GM19438 (cell line): ENCODE results near the gene OR9A2.

Source experiments
- ATAC-seq: cut with Tn5 transposase; IDR thresholded peaks from one replicate; pipeline ENCODE4 v1.9.1; 2021; ENCODE audit warnings: low read depth; ENCODE audit not compliant: unreplicated experiment

OR9A2 gene, protein sequence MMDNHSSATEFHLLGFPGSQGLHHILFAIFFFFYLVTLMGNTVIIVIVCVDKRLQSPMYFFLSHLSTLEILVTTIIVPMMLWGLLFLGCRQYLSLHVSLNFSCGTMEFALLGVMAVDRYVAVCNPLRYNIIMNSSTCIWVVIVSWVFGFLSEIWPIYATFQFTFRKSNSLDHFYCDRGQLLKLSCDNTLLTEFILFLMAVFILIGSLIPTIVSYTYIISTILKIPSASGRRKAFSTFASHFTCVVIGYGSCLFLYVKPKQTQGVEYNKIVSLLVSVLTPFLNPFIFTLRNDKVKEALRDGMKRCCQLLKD

DNA sequence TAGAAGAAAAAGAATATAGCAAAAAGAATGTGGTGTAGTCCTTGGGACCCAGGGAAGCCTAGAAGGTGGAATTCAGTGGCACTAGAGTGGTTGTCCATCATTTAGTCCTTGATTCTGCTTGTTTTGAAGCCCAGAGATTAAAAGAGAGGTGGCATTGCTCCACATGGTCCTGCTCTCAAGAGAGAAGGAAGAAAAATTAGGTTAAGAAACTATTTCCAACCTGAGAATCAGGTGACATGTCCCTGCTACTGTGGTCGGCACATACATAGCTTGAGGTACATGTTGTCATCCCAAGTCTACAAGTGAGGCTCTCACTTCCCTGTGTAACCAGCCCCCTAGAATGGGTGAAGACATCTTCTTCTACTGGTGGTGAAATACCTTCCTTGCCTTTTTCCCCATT lies at the start of gene OR9A2:
Gene OR9A2 (minus strand): TSS at position 101 of the 400 bp plus-strand sequence. CDS start 0 bp downstream, at position 101.
- ATAC-seq = no peak

DNA sequence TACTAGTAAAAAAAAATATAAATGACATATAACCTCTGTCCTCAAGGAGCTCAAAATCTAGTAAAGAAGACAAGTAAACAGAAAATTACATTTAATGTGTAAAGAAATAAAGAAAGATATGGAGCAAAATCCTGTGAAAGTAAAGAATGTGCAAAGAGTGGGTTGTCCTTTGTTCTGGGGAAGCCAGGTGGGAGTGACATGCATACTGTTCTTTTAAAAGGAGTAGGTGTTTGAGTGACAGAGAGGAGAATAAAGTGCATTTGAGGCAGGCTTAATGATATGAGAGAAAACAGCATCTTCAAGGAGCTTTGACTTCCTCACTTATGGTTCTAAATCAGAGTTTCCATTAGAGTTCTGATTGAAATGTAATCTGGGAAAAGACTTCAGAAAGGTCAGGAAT lies 47.2 kb upstream of the OR9A2 start:
- ATAC-seq = no peak

DNA sequence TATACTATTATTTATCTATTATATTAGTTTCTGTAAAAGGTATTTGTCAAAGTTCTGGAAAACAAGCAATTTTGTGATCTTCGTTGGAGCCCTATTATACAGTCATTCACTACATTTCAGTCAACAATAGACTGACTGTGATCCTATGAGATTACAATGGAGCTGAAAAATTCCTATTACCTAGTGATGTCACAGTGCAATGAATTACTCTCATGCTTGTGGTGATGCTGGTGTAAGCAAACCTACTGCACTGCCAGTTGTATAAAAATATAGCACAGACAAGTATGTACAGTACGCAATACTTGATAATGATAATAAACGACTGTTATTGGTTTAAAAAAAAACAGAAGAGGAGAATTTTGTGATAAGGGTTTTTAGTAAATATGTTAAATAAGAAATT lies 46.6 kb upstream of the OR9A2 start:
- ATAC-seq = no peak

DNA sequence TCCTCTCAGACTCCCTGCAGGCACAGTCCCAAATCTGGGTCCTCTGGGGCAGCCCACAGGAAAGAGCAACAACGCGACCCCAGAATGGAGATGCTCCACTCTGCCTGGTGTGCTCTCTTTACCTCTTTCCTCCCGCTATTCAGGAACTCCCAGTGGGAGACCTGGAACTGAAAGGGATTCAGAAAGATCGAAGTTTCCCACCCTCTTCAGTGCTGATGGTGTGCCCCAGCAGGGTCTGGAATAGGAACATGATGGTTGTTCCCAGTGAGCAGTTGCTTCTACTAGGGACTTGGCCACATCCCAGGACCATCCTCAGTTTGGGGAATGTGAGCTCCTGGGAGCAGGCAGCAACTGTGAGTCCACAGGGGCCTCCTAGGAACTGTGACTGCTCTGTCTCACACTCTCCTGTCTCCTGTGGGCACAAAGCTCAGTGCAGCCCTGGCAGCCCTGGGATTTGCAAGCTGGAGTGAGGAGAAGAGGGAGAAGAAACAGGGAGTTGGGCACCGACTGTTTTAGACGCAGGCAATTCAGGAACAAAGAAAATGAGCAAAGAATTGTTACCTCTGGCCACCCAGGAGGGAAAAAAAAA lies 43.1 kb upstream of the OR9A2 start:
- no peak for ATAC-seq

DNA sequence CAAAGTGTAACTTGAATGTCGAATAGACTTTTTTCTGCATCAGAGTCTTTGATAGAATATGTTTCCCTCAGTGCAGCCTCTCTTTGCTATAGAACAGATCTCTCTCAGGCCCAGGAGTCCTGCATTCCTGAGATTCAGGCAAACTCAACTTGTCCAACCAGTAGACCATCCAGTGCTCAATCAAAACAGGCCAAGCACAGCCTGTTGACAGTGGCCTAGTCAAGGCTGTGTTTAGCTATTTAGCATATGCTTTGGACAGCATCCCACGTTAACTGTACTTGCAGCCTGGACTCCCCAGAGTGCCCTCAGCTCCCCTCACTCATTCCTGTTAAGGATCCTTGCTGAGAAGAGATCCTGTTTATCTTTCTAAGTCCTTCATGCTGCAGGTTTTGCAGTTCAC lies 41.5 kb upstream of the OR9A2 start:
- no peak for ATAC-seq

DNA sequence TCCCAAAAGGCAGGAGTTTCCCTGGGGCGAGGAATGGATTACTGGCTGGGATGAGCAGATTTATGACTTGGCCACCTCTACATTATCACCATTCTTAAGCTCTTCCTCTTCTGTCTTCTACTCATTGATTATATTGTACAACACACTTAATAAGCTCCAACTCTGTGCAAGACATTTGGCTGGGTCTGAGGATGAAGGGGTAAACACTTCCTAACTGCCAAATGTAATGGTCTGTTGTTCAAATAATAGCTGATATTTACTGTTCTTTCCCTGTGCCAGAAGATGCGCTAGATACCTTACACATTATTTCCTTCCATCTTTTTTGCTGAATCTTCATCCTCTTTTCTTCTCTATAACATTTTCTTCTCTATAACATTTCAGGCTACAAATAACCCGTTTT lies 36.8 kb upstream of the OR9A2 start:
- ATAC-seq = no peak

DNA sequence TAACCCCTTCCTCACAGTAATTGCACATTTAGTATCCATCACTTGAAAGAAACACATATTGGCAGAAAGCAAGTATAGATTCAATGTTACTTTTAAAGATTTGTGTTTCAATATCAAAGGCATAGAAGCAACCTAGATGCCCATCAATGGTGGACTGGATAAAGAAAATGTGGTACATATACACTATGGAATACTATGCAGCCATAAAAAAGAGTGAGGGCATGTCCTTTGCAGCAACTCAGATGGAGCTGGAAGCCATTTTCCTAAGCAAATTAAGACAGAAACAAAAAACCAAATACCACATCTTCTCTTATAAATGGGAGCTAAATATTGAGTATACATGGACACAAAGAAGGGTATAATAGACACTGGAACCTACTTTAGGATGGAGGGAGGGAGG lies 28.8 kb upstream of the OR9A2 start:
- no peak for ATAC-seq

DNA sequence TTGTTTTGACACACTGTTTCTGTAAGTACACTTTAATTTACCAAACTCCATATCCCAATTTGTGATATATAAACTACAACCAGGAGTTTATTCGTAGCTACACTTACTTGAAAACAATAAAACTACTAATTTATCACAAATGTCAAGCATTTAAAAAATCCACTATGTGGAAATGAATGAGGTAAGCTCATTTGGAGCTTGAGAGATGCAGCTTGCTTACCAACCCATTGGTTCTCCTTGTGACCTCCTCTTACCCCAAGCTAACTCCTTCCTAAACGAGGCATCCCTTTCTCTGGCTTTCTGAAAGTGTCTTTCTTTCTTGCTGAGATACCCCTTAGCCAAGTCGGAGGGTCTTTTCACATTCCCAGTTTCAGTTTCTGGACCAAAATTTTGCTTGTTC lies 27.7 kb upstream of the OR9A2 start:
- ATAC-seq = no peak

DNA sequence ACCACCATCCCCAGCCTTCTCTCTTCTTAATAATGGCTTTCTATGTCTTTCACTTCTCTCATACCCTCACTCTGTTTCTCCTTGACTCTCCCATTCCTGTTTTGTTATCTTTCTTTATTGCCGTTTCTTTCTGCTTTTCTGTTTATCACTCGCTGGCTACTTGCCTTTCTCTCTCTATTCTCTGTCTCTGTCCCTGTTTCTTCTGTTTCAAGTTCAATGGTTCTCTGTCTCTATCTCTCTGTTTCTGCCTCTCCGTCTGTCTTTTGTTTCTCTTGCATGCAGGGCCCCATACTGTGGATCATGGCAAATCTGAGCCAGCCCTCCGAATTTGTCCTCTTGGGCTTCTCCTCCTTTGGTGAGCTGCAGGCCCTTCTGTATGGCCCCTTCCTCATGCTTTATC lies 25.1 kb upstream of the OR9A2 start, which contains the start of gene OR6V1:
Gene OR6V1 (plus strand): TSS at position 301 of the 400 bp plus-strand sequence. CDS start 0 bp downstream, at position 301.
- no peak for ATAC-seq

DNA sequence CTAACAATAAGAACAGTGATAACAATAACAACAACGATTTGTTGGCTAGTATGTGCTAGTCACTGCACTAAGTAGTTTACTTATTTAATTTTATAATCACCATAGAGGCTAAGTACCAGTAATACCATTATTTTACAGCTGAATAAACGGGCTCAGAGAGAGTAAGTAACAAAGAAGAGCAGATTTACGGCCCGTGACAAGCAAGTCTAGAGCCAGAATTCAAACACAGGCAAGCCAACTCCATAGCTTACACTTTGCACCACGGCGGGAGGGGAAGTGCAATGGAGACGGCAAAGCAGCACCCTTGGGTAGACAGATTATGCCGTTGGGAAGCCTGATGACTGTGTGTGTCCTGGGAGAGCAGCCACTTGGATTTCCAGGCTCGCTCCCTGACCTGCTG lies 24.0 kb upstream of the OR9A2 start:
- no peak for ATAC-seq

DNA sequence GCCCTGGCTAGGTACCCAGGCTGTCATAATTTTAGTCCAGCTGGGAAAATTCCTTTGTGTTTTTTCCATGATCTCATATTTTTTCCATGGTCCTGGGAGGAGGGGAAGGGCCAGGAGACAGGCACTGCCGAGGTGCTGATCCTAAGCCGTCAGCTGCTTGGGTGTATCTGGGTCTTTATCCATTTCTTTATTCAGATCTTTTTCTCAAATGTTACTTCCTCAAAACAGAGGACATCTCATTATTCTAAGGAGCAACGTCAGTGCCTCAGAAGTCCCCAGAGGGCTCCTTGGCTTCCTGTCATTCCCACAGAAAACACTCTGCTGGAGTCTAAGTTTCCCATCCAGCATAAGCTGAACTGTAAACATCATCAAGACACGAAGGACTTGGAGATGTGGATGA lies 22.4 kb upstream of the OR9A2 start:
- no peak for ATAC-seq

DNA sequence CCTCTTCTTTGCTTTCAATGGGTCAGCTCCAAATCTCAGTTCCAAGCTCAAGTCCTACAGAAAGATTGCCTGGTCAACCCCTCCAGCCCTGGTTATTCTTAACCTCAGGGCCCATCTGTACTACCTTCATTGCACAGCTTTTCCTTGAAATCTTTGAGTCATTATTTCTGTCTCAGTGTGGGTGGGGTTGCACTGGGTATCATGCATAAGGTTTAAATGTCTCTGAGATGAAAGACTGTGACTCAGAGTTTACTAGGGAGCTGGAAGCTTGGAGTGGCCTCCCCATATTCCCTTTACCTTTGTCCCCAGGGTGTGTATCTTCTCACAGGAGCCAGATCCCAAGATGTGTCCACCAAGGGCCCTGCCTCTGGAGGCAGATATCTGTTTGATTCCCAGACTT lies 21.9 kb upstream of the OR9A2 start:
- ATAC-seq = no peak

DNA sequence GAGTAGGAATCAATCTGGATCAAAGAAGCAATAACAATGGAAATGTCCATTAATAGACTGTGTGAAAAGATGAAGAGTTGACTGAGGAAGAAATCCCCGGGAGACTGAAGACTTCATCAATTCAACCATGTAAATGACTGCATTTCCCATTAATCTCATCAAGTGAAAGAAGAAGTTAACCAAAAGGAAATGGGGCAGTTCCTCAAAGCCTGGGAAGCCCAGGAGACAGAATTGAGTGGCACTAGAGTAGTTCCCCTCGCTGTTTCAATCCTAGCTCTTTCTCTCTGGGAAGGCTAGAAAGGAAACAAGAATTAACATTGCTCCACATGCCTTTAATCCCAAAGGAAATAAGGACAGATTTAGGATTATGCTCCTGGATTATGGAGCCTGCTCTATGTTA lies 20.4 kb upstream of the OR9A2 start:
- no peak for ATAC-seq

DNA sequence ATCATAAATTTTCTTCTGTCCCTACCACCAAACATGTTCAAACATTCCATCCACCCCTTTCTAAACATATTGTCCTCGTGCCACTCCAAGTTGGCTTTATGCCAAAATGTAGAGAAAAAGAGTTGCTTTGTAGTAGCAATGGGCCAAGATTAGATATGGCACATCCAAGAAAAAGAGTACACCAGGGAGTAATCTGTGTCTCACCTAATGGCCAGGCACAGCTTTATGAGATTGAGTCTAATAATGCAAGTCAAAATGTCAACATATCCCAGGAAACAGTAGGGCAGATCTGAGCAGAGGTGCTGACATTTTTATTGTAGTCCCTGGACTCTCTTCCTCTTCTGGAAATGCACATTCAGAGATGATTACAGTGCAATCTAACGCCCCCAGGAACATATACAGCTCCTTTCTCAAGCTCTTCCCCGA lies 19.5 kb upstream of the OR9A2 start:
- ATAC-seq = no peak

DNA sequence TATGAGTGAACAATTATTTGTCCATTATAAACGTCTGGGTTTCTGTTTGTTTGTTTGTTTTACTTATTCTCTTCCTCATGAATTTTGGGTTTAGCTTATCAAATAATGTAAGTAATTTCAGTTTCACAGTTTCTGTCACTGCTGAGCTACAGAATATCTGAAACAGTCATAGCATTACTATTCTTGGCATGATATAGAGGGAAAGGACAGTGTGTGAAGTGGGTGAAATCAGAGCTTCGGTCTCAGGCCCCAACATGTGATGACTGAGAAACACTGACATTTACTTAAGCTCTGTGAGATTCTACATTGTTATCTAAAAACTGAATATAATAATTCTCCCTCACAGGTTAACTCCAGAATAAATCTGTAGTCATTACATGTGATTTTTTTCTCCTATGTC lies 16.5 kb upstream of the OR9A2 start:
- ATAC-seq = no peak

DNA sequence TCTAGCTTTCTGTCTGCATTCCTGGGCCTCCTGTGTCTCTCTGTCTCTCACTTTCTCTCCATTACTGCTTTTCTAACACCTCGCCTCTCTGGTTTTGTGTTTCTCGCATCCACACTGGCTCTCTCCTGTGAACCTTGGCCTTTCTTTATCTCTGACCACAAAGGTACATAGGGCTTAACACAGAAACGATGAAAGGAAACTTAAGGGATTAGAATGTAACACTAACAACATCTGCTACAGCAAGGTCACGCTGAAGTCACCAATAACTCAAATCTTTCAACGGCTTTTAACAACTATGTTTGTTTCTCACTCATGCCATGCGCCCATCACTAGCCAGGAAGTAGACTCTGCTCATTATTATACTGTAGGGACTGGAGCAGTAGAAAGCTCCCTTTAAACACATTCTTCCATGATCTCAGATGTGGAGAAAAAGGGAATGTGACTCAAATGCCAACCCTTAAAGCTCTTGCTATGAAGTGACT lies 15.9 kb upstream of the OR9A2 start:
- ATAC-seq = no peak

DNA sequence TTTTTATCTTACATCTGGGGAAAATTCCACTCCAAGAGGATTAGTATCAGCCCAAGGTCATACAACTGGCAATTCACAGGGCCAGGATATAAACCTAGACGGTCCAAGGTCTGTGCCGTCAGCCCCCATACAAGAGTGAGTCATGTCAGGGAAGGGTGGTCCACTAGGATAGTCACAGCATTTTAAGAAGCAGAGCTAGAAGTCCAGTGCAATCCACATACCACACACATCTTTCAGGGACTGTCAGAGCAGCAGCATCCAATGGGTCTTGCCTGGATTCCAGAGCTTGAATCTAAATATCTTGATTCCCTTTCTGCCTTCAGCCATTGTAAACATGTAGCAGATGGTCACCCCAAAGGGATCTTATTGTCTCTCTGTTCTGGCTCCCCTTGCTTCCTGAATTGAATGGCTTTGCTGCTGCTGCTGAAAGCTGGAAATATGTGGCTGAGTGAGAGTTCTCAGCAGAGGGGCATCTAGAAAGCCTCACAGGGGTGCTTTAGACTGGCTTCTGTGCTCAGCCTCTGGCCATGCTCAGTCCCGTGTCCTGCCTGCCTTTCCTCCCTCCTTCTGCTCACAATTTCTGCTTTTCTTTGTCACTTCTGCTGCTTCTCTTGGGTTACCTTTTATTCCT lies 15.3 kb upstream of the OR9A2 start:
- no peak for ATAC-seq

DNA sequence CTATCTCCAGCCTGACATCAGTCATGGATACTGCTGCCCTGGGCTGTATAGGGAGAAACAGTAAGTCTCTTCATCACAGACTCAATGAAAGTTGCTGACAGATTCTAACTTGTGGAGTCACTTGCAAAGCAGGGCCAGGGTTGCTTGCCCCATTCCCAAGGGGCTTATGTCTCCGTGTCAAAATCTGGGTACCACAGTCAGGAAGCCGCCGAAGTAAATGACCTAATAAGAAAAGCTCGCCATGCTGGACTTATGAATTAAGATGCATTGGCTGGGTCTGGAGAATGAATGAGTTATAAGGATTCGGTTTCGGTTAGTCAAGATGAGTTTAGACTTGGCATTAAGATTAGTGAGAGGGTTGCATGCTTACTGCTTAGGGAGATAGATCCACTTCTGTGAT lies 14.4 kb upstream of the OR9A2 start:
- no peak for ATAC-seq

DNA sequence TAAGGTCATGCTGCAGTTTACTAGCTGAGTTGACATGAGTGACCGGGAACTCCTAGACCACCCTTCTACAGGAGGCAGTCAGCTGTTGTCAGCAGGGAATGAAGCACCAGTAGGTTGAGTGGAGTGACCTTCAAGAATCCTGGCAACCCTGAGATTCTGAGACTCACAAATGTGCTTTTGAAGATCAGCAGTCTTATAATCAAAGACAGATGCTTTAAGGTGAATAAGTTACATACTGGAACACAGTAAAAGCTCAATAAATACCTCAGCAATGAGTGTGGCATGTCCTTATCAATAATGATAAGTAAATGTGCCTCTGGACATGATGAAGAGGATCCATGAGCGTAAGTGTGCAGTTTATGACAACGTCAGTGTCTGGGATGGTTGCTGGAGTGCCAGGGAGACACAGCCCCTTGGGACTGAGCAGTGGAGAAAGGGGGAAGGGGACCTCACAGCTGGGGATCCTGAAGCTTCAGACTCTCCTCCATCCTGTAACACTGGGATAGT lies 13.3 kb upstream of the OR9A2 start:
- no peak for ATAC-seq

DNA sequence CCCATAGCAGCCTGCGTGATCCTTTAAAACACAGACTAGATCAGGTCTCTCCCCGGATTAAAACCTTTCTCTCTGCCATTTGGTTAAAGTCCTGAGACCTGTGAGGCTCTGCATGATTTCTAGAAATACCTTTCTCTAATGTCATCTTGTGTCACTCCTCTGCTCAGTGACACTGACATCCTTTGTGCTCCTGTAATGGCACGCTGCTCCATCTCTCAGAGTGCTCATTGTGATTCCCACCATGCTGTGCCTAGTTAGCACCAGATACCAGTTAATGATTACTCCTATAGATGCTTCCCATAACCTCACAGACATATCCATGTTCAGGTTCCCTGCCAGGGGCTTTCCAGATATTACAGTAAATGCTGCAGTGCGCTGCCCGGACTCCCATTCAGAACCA lies 11.7 kb upstream of the OR9A2 start:
- no peak for ATAC-seq

DNA sequence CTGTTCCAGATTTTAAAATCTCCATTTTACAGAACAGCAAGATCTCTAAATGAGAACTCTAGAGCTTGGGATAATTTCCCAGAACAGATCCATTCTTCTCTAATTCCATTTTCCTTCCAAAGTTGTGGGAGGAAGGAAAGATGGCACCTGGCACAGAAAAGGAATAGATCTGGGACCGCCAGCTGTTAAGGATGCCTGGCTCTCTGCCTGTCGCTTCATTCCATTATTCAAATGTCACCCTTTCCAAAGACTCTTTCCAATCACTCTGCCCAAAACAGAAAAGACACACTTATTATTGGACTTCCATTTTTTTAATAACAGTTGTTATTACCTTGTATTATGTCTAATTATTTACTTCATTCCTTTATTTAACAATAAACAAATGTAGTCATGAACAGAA lies 751 bp upstream of the OR9A2 start:
- no peak for ATAC-seq

DNA sequence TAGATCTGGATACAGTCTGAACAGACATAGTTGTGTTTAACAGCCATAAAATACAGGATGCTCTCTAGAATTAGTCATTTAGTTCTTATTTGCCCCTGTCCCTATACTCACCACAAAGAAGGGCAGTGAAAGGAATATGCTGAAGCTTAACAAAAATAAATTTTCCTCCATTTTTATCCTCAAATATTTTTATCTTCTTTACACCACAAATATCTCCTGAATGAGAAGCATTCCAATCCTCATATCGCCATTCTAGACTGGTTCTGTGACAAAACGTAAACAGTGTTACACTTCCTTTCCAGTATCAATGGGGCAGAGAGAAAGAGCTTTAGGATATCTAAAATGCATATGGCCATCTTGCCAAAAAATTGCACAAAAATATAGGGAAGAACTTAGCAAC lies 1.6 kb downstream of the OR9A2 start:
- no peak for ATAC-seq
